A549 (cell line): ENCODE data around the gene AK6. TPM values are rescaled to one million over a fixed set of nuclear protein-coding genes. Genes with fewer than 3 reads are reported as not detected.

Source experiments
- ATAC-seq, 2 experiments: fragments of 200-7000 bp in 1 of 2; fragments of >200 bp in 1 of 2; cut with Nextera tagmentation in 1 of 2; cut with Tn5 transposase in 1 of 2; 3 replicates each; pipeline versions ENCODE4 v1.8.0 to v1.9.1; 2018 to 2020; ENCODE audit warnings: mild to moderate bottlenecking in 1 of 2, moderate library complexity in 1 of 2
- CTCF ChIA-PET: fragments of 300-600 bp; sonication (Branson Sonifier 250); formaldehyde crosslinking; extraction: SDS; loops from one replicate; lab custom pipeline; 2021; ENCODE audit warnings: antibody characterized with exemption, inconsistent platforms; lab: Yijun Ruan, JAX
- POLR2A ChIA-PET: fragments of 350-600 bp; formaldehyde crosslinking; extraction: SDS; loops from one replicate; lab custom pipeline; 2021; ENCODE audit warnings: antibody characterized with exemption, inconsistent platforms; lab: Yijun Ruan, JAX
- DNase-seq, 2 experiments: peaks; one replicate each; pipeline versions ENCODE4 v3.0.0 to v3.0.0-alpha.2; 2011 to 2016; ENCODE audit warnings: low read depth in 1 of 2, low spot score in 1 of 2
- FAIRE-seq: peaks from 2 replicates; lab custom pipeline; 2011; peaks lifted over from hg19 to GRCh38; lab: Jason Lieb, UNC
- H3K27ac ChIP-seq, 2 experiments: fragments of >200 bp; sonication (Bioruptor Twin); formaldehyde crosslinking; 3 replicates each; pipeline ENCODE4 v1.5.1; 2016 to 2017
- H3K4me1 ChIP-seq: fragments of >200 bp; sonication (Bioruptor Twin); formaldehyde crosslinking; 3 replicates; pipeline ENCODE4 v1.6.1; 2016
- H3K4me2 ChIP-seq: fragments of >200 bp; sonication (Bioruptor Twin); formaldehyde crosslinking; 3 replicates; pipeline ENCODE4 v1.6.1; 2016
- H3K4me3 ChIP-seq: fragments of >200 bp; sonication (Bioruptor Twin); formaldehyde crosslinking; 3 replicates; pipeline ENCODE4 v1.5.1; 2016
- H3K9me3 ChIP-seq: fragments of >200 bp; sonication (Bioruptor Twin); formaldehyde crosslinking; 3 replicates; pipeline ENCODE4 v1.6.1; 2016
- CBX2 ChIP-seq: fragments of 200-600 bp; sonication (generic); IDR thresholded peaks from 2 replicates; pipeline ENCODE4 v1.6.1; 2016; ENCODE audit warnings: low read depth, mild to moderate bottlenecking, borderline replicate concordance
- CEBPB ChIP-seq, 2 experiments: fragments of >200 bp in 1 of 2; sonication (Bioruptor Twin) in 1 of 2; formaldehyde crosslinking in 1 of 2; IDR thresholded peaks; 2 replicates each; pipeline ENCODE4 v1.6.1; 2012 to 2016
- EHMT2 ChIP-seq: fragments of 200-600 bp; sonication (generic); IDR thresholded peaks from 2 replicates; pipeline ENCODE4 v1.6.1; 2016; ENCODE audit warnings: antibody characterized with exemption, low read depth, mild to moderate bottlenecking, moderate library complexity
- EP300 ChIP-seq, 2 experiments: fragments of >200 bp; sonication (Bioruptor Twin); formaldehyde crosslinking; IDR thresholded peaks; 2 replicates in 1 of 2; 3 replicates in 1 of 2; pipeline ENCODE4 v1.6.1; 2016 to 2017
- FOSL2 ChIP-seq, 2 experiments: fragments of 450-650 bp in 1 of 2; fragments of >200 bp in 1 of 2; sonication (Bioruptor Twin) in 1 of 2; formaldehyde crosslinking; IDR thresholded peaks; 2 replicates each; pipeline versions ENCODE4 v1.5.0 to v1.6.1; 2016 to 2020; ENCODE audit warnings: mild to moderate bottlenecking in 1 of 2, moderate library complexity in 1 of 2
- FOXS1 ChIP-seq: fragments of 250-450 bp; sonication (Bioruptor Pico); IDR thresholded peaks from 2 replicates; pipeline ENCODE4 v1.5.0; 2020; ENCODE audit warnings: mild to moderate bottlenecking, moderate library complexity
- HDAC2 ChIP-seq: fragments of 200-600 bp; sonication (generic); IDR thresholded peaks from 2 replicates; pipeline ENCODE4 v1.6.1; 2016
- HEYL ChIP-seq: fragments of 250-450 bp; sonication (Bioruptor Pico); IDR thresholded peaks from 2 replicates; pipeline ENCODE4 v1.8.0; 2021; ENCODE audit warnings: mild to moderate bottlenecking, moderate library complexity
- HOXB5 ChIP-seq: fragments of 250-450 bp; sonication (Bioruptor Pico); IDR thresholded peaks from 2 replicates; pipeline ENCODE4 v1.5.0; 2020; ENCODE audit warnings: mild to moderate bottlenecking, moderate library complexity
- JUN ChIP-seq, 2 experiments: fragments of >200 bp; sonication (Bioruptor Twin); formaldehyde crosslinking; IDR thresholded peaks; 2 replicates in 1 of 2; 3 replicates in 1 of 2; pipeline ENCODE4 v1.6.1; 2016 to 2017
- KDM5A ChIP-seq: fragments of 200-600 bp; sonication (generic); IDR thresholded peaks from 2 replicates; pipeline ENCODE4 v1.6.1; 2016; ENCODE audit warnings: antibody characterized with exemption, mild to moderate bottlenecking
- MAZ ChIP-seq: fragments of 150-350 bp; IDR thresholded peaks from 2 replicates; pipeline ENCODE4 v1.6.1; 2014; ENCODE audit warnings: antibody characterized with exemption, low read depth, low read length, borderline replicate concordance
- MYC ChIP-seq: IDR thresholded peaks from 2 replicates; pipeline ENCODE4 v1.6.1; 2012; ENCODE audit warnings: mild to moderate bottlenecking, inconsistent platforms, low read length, improper control_type of control experiment, borderline replicate concordance
- NPAS2 ChIP-seq: fragments of 250-450 bp; sonication (Bioruptor Pico); IDR thresholded peaks from 2 replicates; pipeline ENCODE4 v1.8.0; 2022; ENCODE audit warnings: mild to moderate bottlenecking, moderate library complexity, borderline replicate concordance
- NR3C1 ChIP-seq: fragments of >200 bp; sonication (Bioruptor Twin); formaldehyde crosslinking; IDR thresholded peaks from 3 replicates; pipeline ENCODE4 v1.6.1; 2017
- POLR2AphosphoS2 ChIP-seq: conservative IDR thresholded peaks from 2 replicates; pipeline ENCODE4 v1.6.1; 2012; ENCODE audit warnings: low read length, improper control_type of control experiment, inconsistent platforms
- RFX5 ChIP-seq: fragments of 450-650 bp; IDR thresholded peaks from 2 replicates; pipeline ENCODE4 v1.7.1; 2014; ENCODE audit warnings: antibody characterized with exemption, mild to moderate bottlenecking, moderate library complexity
- SMC3 ChIP-seq: fragments of >200 bp; sonication (Bioruptor Twin); formaldehyde crosslinking; IDR thresholded peaks from 3 replicates; pipeline ENCODE4 v1.6.1; 2018; ENCODE audit warnings: inconsistent platforms
- TFCP2L1 ChIP-seq: fragments of 250-450 bp; sonication (Bioruptor Pico); IDR thresholded peaks from 2 replicates; pipeline ENCODE4 v1.5.0; 2021; ENCODE audit warnings: mild to moderate bottlenecking
- ZC3H11A ChIP-seq: fragments of 450-650 bp; IDR thresholded peaks from 2 replicates; pipeline ENCODE4 v1.6.1; 2014; ENCODE audit warnings: antibody characterized with exemption, mild to moderate bottlenecking
- ZFP36 ChIP-seq: fragments of 450-650 bp; IDR thresholded peaks from 2 replicates; pipeline ENCODE4 v1.6.1; 2014; ENCODE audit warnings: borderline replicate concordance; ENCODE audit not compliant: partially characterized antibody
- ZSCAN20 ChIP-seq: fragments of 250-450 bp; sonication (Bioruptor Pico); IDR thresholded peaks from 2 replicates; pipeline ENCODE4 v1.8.0; 2022; ENCODE audit warnings: mild to moderate bottlenecking, moderate library complexity
- WGBS: methylation state at CpG from one replicate; pipeline ENCODE4 v1.1.6; 2017; ENCODE audit errors: missing lambda C conversion rate; 5-methylcytosine and 5-hydroxymethylcytosine counted together
- polyA plus RNA-seq, 4 experiments: library from polyadenylated mRNA; depleted of rRNA in 3 of 4; stranded (reverse); fragments of >200 nt; fragmentation: RNase III in 1 of 4; extraction: RNeasy Plus Mini Kit Qiagen cat#74134 plus additional on column Dnase treatment in 1 of 4; gene quantifications; 2 replicates in 3 of 4; 3 replicates in 1 of 4; pipeline ENCODE4 v1.2.3, GENCODE V29; 2011 to 2017
- TF ChIP-seq, protein P1 (sequence below): fragments of 150-350 bp; IDR thresholded peaks from 2 replicates; pipeline ENCODE4 v1.6.1; 2014; ENCODE audit warnings: low read depth, mild to moderate bottlenecking, low read length
- TF ChIP-seq, protein P2 (sequence below): IDR thresholded peaks from 2 replicates; pipeline ENCODE4 v1.6.1; 2012
- TF ChIP-seq, protein P3 (sequence below): fragments of 450-650 bp; IDR thresholded peaks from 2 replicates; pipeline ENCODE4 v1.6.1; 2014; ENCODE audit warnings: antibody characterized with exemption
- TF ChIP-seq, protein P4 (sequence below): fragments of >200 bp; sonication (Bioruptor Twin); formaldehyde crosslinking; IDR thresholded peaks from 2 replicates; pipeline ENCODE4 v1.6.1; 2016
- TF ChIP-seq, protein P5 (sequence below): fragments of 250-450 bp; sonication (Bioruptor Pico); IDR thresholded peaks from 2 replicates; pipeline ENCODE4 v1.5.0; 2020; ENCODE audit warnings: low read depth, mild to moderate bottlenecking, moderate library complexity

The AK6 gene
- polyA plus RNA-seq, 2 of the 4 experiments (the other 2 are of a cell fraction) = 83.4 to 108 TPM

DNA sequence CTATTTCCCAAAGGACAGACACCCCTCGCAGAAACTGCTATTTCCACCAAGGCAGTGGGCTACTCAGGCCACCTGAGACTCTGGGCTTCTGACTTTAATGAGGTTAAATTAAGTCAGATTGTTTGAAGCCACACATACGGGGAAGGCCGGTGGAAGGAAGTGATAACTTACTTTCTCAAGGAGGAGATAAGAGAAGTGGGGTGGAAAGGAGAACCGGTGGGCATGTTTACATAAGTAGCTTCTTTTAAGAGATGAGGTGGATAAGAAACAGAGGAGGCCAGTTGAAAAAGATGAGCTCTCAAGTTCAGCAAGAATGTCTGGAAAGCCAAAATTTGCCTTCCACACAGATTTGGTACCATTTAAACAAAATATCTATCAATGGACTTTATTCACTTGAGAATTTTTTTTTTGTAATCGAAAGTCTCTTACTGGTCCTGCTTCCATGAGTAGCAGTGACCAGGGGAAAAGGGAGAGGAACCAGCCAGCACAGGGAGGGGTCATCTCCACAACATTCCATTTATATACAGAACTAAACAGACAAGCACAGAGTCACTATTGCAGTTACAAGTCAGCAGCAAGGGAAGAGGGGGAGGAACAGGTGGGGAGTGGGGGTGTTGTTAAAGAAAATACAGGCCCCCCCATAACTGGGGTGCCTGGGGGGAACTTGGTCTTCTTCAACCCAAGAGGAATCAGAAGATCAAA, 56.7 kb downstream of the AK6 start:
- POLR2A ChIA-PET = no interaction called here
- Histone ChIP-seq H3K9me3 (peaks cover 9% of the 10 kb centered on the region; the same call in 1 of the 3 replicates), H3K4me1 (no peaks in the 10 kb centered on the region), H3K4me3 (no peak overlapping the region), H3K4me2 (no peak overlapping the region), H3K27ac (no peak overlapping the region)
- WGBS = 75% methylated on average over 5 of the region's 5 CpGs
- DNase-seq = no peak
- ATAC-seq = no peak
- FAIRE-seq = no peak
- CTCF ChIA-PET = interaction anchor here (0.7 to 1.4 kb wide), 2 partner anchors 23 to 156 kb away, joined by 3 to 4 read pairs; no protein-coding TSS in a partner anchor
- TF ChIP-seq, protein P1, sequence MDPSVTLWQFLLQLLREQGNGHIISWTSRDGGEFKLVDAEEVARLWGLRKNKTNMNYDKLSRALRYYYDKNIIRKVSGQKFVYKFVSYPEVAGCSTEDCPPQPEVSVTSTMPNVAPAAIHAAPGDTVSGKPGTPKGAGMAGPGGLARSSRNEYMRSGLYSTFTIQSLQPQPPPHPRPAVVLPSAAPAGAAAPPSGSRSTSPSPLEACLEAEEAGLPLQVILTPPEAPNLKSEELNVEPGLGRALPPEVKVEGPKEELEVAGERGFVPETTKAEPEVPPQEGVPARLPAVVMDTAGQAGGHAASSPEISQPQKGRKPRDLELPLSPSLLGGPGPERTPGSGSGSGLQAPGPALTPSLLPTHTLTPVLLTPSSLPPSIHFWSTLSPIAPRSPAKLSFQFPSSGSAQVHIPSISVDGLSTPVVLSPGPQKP = no peak
- TF ChIP-seq JUN (IDR thresholded peaks at IDR 0.05) (no peak), HDAC2 (no peak), TFCP2L1 (no peak), HOXB5 (CRISPR knock-in tag) (no peak), MYC (no peak), KDM5A (no peak), NR3C1 (no peak), ZFP36 (no peak), ZC3H11A (no peak), RFX5 (no peak), FOXS1 (CRISPR knock-in tag) (no peak), NPAS2 (CRISPR knock-in tag) (no peak), ZSCAN20 (no peak), MAZ (no peak), POLR2AphosphoS2 (no peak)
- TF ChIP-seq, protein P2, sequence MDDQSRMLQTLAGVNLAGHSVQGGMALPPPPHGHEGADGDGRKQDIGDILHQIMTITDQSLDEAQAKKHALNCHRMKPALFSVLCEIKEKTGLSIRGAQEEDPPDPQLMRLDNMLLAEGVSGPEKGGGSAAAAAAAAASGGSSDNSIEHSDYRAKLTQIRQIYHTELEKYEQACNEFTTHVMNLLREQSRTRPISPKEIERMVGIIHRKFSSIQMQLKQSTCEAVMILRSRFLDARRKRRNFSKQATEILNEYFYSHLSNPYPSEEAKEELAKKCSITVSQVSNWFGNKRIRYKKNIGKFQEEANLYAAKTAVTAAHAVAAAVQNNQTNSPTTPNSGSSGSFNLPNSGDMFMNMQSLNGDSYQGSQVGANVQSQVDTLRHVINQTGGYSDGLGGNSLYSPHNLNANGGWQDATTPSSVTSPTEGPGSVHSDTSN = no peak
- TF ChIP-seq, protein P3, sequence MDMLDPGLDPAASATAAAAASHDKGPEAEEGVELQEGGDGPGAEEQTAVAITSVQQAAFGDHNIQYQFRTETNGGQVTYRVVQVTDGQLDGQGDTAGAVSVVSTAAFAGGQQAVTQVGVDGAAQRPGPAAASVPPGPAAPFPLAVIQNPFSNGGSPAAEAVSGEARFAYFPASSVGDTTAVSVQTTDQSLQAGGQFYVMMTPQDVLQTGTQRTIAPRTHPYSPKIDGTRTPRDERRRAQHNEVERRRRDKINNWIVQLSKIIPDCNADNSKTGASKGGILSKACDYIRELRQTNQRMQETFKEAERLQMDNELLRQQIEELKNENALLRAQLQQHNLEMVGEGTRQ = no peak
- TF ChIP-seq, protein P4, sequence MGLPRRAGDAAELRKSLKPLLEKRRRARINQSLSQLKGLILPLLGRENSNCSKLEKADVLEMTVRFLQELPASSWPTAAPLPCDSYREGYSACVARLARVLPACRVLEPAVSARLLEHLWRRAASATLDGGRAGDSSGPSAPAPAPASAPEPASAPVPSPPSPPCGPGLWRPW = no peak
- TF ChIP-seq, protein P5, sequence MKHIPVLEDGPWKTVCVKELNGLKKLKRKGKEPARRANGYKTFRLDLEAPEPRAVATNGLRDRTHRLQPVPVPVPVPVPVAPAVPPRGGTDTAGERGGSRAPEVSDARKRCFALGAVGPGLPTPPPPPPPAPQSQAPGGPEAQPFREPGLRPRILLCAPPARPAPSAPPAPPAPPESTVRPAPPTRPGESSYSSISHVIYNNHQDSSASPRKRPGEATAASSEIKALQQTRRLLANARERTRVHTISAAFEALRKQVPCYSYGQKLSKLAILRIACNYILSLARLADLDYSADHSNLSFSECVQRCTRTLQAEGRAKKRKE (CRISPR knock-in tag) = no peak
- TF ChIP-seq, all 56 proteins: peak for 0

DNA sequence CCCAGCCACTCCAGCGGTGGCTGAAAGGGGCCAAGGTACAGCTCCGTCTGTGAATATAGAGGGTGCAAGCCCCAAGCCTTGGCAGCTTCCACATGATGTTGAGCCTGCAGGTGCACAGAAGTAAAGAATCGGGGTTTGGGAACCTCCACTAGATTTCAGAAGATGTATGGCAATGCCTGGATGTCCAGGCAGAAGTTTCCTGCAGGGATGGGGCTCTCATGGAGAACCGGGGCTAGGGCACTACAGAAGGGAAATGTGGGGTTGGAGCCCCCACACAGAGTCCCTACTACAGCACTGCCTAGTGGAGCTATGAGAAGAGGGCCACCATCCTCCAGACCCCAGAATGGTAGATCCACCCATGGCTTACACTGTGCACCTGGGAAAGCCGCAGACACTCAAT, 59.9 kb downstream of the AK6 start:
- DNase-seq (no peak), FAIRE-seq (no peak)
- H3K4me3 ChIP-seq = no peak overlapping the region
- H3K27ac ChIP-seq = no peak overlapping the region
- H3K9me3 ChIP-seq = peaks cover 9% of the 10 kb centered on the region; the same call in 1 of the 3 replicates
- no peak for TF ChIP-seq ZC3H11A
- TF ChIP-seq CBX2 = no peak
- TF ChIP-seq NPAS2 (CRISPR knock-in tag) = no peak
- no peak for TF ChIP-seq CEBPB (IDR thresholded peaks at IDR 0.05)
- no peak for TF ChIP-seq MAZ
- TF ChIP-seq FOSL2 (IDR thresholded peaks at IDR 0.05) = no peak
- no peak for TF ChIP-seq FOSL2 (CRISPR knock-in tag; IDR thresholded peaks at IDR 0.05)
- TF ChIP-seq EHMT2 = no peak
- no peak for TF ChIP-seq TFCP2L1
- no peak for TF ChIP-seq SMC3
- TF ChIP-seq HEYL (CRISPR knock-in tag) = no peak
- no peak for TF ChIP-seq ZSCAN20
- no peak for TF ChIP-seq EP300 (IDR thresholded peaks at IDR 0.05)
- TF ChIP-seq, all 56 proteins: peak for 0
- WGBS = 93% methylated on average over 5 of the region's 5 CpGs
- CTCF ChIA-PET = no interaction called here
- POLR2A ChIA-PET = no interaction called here
- no peak for ATAC-seq
- no peaks in the 10 kb centered on the region for H3K4me1 ChIP-seq
- H3K4me2 ChIP-seq = no peak overlapping the region
